Neural cell (in vitro differentiated cells): ENCODE data around the gene ADAMTSL4. TPM values are rescaled to one million over a fixed set of nuclear protein-coding genes. Genes with fewer than 3 reads are reported as not detected.

Experiments used
- H2AFZ ChIP-seq: fragments of 200-600, 300-800 bp; sonication (generic), shearing (Covaris generic); 2 replicates; pipeline ENCODE4 v1.6.0; 2014; ENCODE audit warnings: low read depth, mild to moderate bottlenecking, antibody characterized with exemption, low read length, moderate library complexity
- H3F3A ChIP-seq: fragments of 200-600 bp; shearing (Covaris generic); 2 replicates; pipeline ENCODE4 v1.6.1; 2016; ENCODE audit warnings: mild to moderate bottlenecking, moderate library complexity, mixed read lengths, antibody characterized with exemption, low read length; ENCODE audit not compliant: insufficient read depth, poor library complexity, severe bottlenecking
- H3K27ac ChIP-seq: fragments of 200-600, 300-800 bp; sonication (generic), shearing (Covaris generic); 2 replicates; pipeline ENCODE4 v1.5.1; 2014; ENCODE audit warnings: mild to moderate bottlenecking, low read length, moderate library complexity
- H3K27me3 ChIP-seq: fragments of 300-800, 200-600 bp; sonication (generic), shearing (Covaris generic); 2 replicates; pipeline ENCODE4 v1.6.0; 2014; ENCODE audit warnings: mild to moderate bottlenecking, low read depth, low read length, moderate library complexity; ENCODE audit not compliant: insufficient read depth
- H3K36me3 ChIP-seq: fragments of 300-800, 200-600 bp; sonication (generic), shearing (Covaris generic); 2 replicates; pipeline ENCODE4 v1.5.1; 2014; ENCODE audit warnings: mild to moderate bottlenecking, antibody characterized with exemption, low read length, moderate library complexity; ENCODE audit not compliant: insufficient read depth
- H3K4me2 ChIP-seq: fragments of 300-800, 200-600 bp; sonication (generic), shearing (Covaris generic); 2 replicates; pipeline ENCODE4 v1.6.0; 2014; ENCODE audit warnings: mild to moderate bottlenecking, low read length
- H3K4me3 ChIP-seq: fragments of 300-800, 200-600 bp; sonication (generic), shearing (Covaris generic); 2 replicates; pipeline ENCODE4 v1.5.1; 2014; ENCODE audit warnings: mild to moderate bottlenecking, low read length, moderate library complexity
- H3K79me2 ChIP-seq: fragments of 200-600 bp; shearing (Covaris generic); replicated peaks from 2 replicates; pipeline ENCODE4 v1.6.0; 2014; ENCODE audit warnings: mild to moderate bottlenecking, low read length, moderate library complexity; ENCODE audit not compliant: insufficient read depth
- H3K9ac ChIP-seq: fragments of 300-800, 200-600 bp; sonication (generic), shearing (Covaris generic); 2 replicates; pipeline ENCODE4 v1.6.1; 2016; ENCODE audit warnings: mild to moderate bottlenecking, low read length, mixed read lengths
- H3K9me2 ChIP-seq: fragments of 200-600 bp; shearing (Covaris generic); 2 replicates; pipeline ENCODE4 v1.6.1; 2016; ENCODE audit warnings: mild to moderate bottlenecking, low read length, mixed read lengths; ENCODE audit not compliant: insufficient read depth
- H3K9me3 ChIP-seq: fragments of 200-600, 300-800 bp; sonication (generic), shearing (Covaris generic); 2 replicates; pipeline ENCODE4 v1.6.1; 2016; ENCODE audit warnings: mild to moderate bottlenecking, mixed run types, low read length, moderate library complexity, mixed read lengths
- H4K20me1 ChIP-seq: fragments of 200-600 bp; shearing (Covaris generic); 2 replicates; pipeline ENCODE4 v1.6.1; 2016; ENCODE audit warnings: mild to moderate bottlenecking, mixed run types; ENCODE audit not compliant: insufficient read depth
- CTCF ChIP-seq: fragments of 450-650 bp; IDR thresholded peaks from 2 replicates; pipeline ENCODE4 v1.5.1; 2014; ENCODE audit warnings: antibody characterized with exemption, mild to moderate bottlenecking, moderate library complexity; ENCODE audit not compliant: poor library complexity, severe bottlenecking
- EP300 ChIP-seq: fragments of 450-650 bp; conservative IDR thresholded peaks from 2 replicates; pipeline ENCODE4 v1.6.1; 2014; ENCODE audit warnings: antibody characterized with exemption, mild to moderate bottlenecking, moderate library complexity; ENCODE audit not compliant: poor library complexity, severe bottlenecking
- EZH2 ChIP-seq: fragments of 200-600, 300-800 bp; shearing (Covaris generic), sonication (generic); IDR thresholded peaks from 2 replicates; pipeline ENCODE4 v1.6.1; 2014; ENCODE audit warnings: antibody characterized with exemption, low read length, borderline replicate concordance, mild to moderate bottlenecking; ENCODE audit not compliant: insufficient read depth, poor library complexity, severe bottlenecking
- MXI1 ChIP-seq: fragments of 450-650 bp; conservative IDR thresholded peaks from 2 replicates; pipeline ENCODE4 v1.6.1; 2014; ENCODE audit warnings: antibody characterized with exemption, mild to moderate bottlenecking; ENCODE audit not compliant: poor library complexity, severe bottlenecking
- POLR2AphosphoS5 ChIP-seq: IDR thresholded peaks from 2 replicates; pipeline ENCODE4 v1.6.1; 2012
- RAD21 ChIP-seq: fragments of 450-650 bp; conservative IDR thresholded peaks from 2 replicates; pipeline ENCODE4 v1.6.1; 2014; ENCODE audit warnings: antibody characterized with exemption, mild to moderate bottlenecking, moderate library complexity
- SMC3 ChIP-seq: fragments of 450-650 bp; conservative IDR thresholded peaks from 2 replicates; pipeline ENCODE4 v1.6.1; 2014; ENCODE audit warnings: antibody characterized with exemption, mild to moderate bottlenecking, moderate library complexity; ENCODE audit not compliant: poor library complexity
- TAF1 ChIP-seq: IDR thresholded peaks from 2 replicates; pipeline ENCODE4 v1.6.1; 2012; ENCODE audit warnings: low read depth
- polyA plus RNA-seq: library from polyadenylated mRNA; depleted of rRNA; stranded (reverse); fragments of >200 nt; gene quantifications from 2 replicates; pipeline ENCODE4 v1.2.3, GENCODE V29; 2014
- TF ChIP-seq, protein P1 (sequence below): IDR thresholded peaks from 2 replicates; pipeline ENCODE4 v1.6.1; 2012; ENCODE audit warnings: borderline replicate concordance

Gene ADAMTSL4
- polyA plus RNA-seq, 1 donor from 2014 or later, result not detected

- no peaks in the 10 kb centered on the region for H3K27me3 ChIP-seq
- H3K4me2 ChIP-seq, result no peak overlapping the region
- H3F3A ChIP-seq, result peaks cover 4% of the 10 kb centered on the region
- TF ChIP-seq MXI1 (no peak), SMC3 (no peak), RAD21 (no peak), CTCF (no peak), TAF1 (no peak), EP300 (no peak), EZH2 (no peak), POLR2AphosphoS5 (no peak)
- TF ChIP-seq, protein P1, sequence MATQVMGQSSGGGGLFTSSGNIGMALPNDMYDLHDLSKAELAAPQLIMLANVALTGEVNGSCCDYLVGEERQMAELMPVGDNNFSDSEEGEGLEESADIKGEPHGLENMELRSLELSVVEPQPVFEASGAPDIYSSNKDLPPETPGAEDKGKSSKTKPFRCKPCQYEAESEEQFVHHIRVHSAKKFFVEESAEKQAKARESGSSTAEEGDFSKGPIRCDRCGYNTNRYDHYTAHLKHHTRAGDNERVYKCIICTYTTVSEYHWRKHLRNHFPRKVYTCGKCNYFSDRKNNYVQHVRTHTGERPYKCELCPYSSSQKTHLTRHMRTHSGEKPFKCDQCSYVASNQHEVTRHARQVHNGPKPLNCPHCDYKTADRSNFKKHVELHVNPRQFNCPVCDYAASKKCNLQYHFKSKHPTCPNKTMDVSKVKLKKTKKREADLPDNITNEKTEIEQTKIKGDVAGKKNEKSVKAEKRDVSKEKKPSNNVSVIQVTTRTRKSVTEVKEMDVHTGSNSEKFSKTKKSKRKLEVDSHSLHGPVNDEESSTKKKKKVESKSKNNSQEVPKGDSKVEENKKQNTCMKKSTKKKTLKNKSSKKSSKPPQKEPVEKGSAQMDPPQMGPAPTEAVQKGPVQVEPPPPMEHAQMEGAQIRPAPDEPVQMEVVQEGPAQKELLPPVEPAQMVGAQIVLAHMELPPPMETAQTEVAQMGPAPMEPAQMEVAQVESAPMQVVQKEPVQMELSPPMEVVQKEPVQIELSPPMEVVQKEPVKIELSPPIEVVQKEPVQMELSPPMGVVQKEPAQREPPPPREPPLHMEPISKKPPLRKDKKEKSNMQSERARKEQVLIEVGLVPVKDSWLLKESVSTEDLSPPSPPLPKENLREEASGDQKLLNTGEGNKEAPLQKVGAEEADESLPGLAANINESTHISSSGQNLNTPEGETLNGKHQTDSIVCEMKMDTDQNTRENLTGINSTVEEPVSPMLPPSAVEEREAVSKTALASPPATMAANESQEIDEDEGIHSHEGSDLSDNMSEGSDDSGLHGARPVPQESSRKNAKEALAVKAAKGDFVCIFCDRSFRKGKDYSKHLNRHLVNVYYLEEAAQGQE, result no peak
- no peaks in the 10 kb centered on the region for H3K9me2 ChIP-seq
- no peaks in the 10 kb centered on the region for H3K9me3 ChIP-seq
- no peaks in the 10 kb centered on the region for H3K79me2 ChIP-seq
- H4K20me1 ChIP-seq, result no peaks in the 10 kb centered on the region
- H3K27ac ChIP-seq, result no peak overlapping the region
- H3K36me3 ChIP-seq, result no peaks in the 10 kb centered on the region
- no peak overlapping the region for H2AFZ ChIP-seq
- no peak overlapping the region for H3K4me3 ChIP-seq
- H3K9ac ChIP-seq, result no peak overlapping the region
Measured at GRCh38 chr1:150558761-150559655, 9.8 kb downstream of the ADAMTSL4 start.

GRCh38 chr1:150559656-150560010, 10.4 kb downstream of the ADAMTSL4 start:
- Histone ChIP-seq H2AFZ (no peak overlapping the region), H3K27ac (no peak overlapping the region), H4K20me1 (no peaks in the 10 kb centered on the region), H3K27me3 (no peaks in the 10 kb centered on the region), H3K9me2 (no peaks in the 10 kb centered on the region), H3K9ac (no peak overlapping the region), H3F3A (peaks cover 4% of the 10 kb centered on the region), H3K79me2 (peaks cover 5% of the 10 kb centered on the region), H3K4me2 (no peak overlapping the region), H3K36me3 (no peaks in the 10 kb centered on the region), H3K4me3 (no peak overlapping the region), H3K9me3 (no peaks in the 10 kb centered on the region)
- no peak for TF ChIP-seq RAD21
- no peak for TF ChIP-seq EP300
- TF ChIP-seq MXI1, result no peak
- TF ChIP-seq, protein P1, result no peak
- TF ChIP-seq CTCF, result no peak
- TF ChIP-seq EZH2, result no peak
- TF ChIP-seq POLR2AphosphoS5, result no peak
- no peak for TF ChIP-seq SMC3
- no peak for TF ChIP-seq TAF1
